Upper lobe of right lung (tissue), 1 donor: ENCODE data around the gene NTM. TPM values are rescaled to one million over a fixed set of nuclear protein-coding genes. Genes with fewer than 3 reads are reported as not detected.

ENCODE experiments used
- ATAC-seq: fragments of 200-7000 bp; cut with Tn5 transposase; one replicate; pipeline ENCODE4 v1.9.1; 2020; ENCODE audit warnings: mild to moderate bottlenecking, moderate library complexity
- DNase-seq: peaks from one replicate; pipeline ENCODE4 v3.0.0-alpha.2; 2020
- H3K27ac ChIP-seq: fragments of 200-600 bp; one replicate; pipeline ENCODE4 v1.8.0; 2022
- H3K27me3 ChIP-seq: fragments of 200-600 bp; one replicate; pipeline ENCODE4 v1.8.0; 2022; ENCODE audit warnings: mild to moderate bottlenecking
- H3K36me3 ChIP-seq: fragments of 200-600 bp; one replicate; pipeline ENCODE4 v1.8.0; 2022
- H3K4me1 ChIP-seq: fragments of 200-600 bp; one replicate; pipeline ENCODE4 v1.8.0; 2022
- H3K4me3 ChIP-seq: fragments of 200-600 bp; one replicate; pipeline ENCODE4 v1.8.0; 2022; ENCODE audit warnings: mild to moderate bottlenecking
- H3K9me3 ChIP-seq: fragments of 200-600 bp; one replicate; pipeline ENCODE4 v1.8.0; 2022
- intact Hi-C: fragments of 100-400 bp; cut with DNase I; formaldehyde crosslinking; loops from one replicate; pipeline ENCODE4 v1.11.0; 2022
- total RNA-seq: library from RNA; stranded (reverse); fragmentation: NEBNext Ultra II Directional; extraction: Animal tissue kit (Norgen Biotek cat#: 25700); gene quantifications from one replicate; pipeline ENCODE4 v1.2.1, GENCODE V29; 2021
- TF ChIP-seq, protein P1 (sequence below): fragments of 200-600 bp; IDR thresholded peaks from one replicate; pipeline ENCODE4 v1.8.0; 2022; ENCODE audit warnings: antibody characterized with exemption
- donor health status: DM: no; HTN: yes; CAD: no; lungs with severe emphysema.

Gene NTM
- total RNA-seq, 1 donor from 2014 or later, result 3.7 TPM

DNA sequence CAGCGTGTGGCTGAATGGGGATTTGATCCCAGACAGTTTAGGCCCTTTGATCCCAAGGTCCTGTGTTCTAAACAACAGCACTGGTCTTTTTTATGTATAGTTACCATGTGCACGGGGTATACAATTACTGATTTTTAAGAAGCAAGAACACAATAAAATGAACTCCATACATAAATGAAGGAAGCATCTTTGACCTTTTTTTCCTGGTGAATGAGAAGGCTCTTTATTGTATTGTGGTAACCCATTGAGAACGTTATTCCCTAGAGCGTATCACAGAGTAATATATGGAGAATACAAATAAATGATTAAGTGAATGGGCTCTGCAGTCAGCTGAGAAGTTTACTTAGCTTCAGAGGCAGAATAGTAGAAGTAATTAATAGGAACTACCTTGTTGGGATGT, 563.6 kb downstream of the NTM start:
- Histone ChIP-seq H3K27me3 (no peaks in the 10 kb centered on the region), H3K9me3 (no peaks in the 10 kb centered on the region), H3K4me3 (no peak overlapping the region), H3K27ac (no peak overlapping the region), H3K36me3 (no peaks in the 10 kb centered on the region), H3K4me1 (no peaks in the 10 kb centered on the region)
- intact Hi-C loops, result no loop called here
- DNase-seq (no peak), ATAC-seq (no peak)
- TF ChIP-seq, protein P1, sequence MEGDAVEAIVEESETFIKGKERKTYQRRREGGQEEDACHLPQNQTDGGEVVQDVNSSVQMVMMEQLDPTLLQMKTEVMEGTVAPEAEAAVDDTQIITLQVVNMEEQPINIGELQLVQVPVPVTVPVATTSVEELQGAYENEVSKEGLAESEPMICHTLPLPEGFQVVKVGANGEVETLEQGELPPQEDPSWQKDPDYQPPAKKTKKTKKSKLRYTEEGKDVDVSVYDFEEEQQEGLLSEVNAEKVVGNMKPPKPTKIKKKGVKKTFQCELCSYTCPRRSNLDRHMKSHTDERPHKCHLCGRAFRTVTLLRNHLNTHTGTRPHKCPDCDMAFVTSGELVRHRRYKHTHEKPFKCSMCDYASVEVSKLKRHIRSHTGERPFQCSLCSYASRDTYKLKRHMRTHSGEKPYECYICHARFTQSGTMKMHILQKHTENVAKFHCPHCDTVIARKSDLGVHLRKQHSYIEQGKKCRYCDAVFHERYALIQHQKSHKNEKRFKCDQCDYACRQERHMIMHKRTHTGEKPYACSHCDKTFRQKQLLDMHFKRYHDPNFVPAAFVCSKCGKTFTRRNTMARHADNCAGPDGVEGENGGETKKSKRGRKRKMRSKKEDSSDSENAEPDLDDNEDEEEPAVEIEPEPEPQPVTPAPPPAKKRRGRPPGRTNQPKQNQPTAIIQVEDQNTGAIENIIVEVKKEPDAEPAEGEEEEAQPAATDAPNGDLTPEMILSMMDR, result no peak

- Histone ChIP-seq H3K4me1 (no peaks in the 10 kb centered on the region), H3K36me3 (no peaks in the 10 kb centered on the region), H3K4me3 (no peak overlapping the region), H3K9me3 (no peaks in the 10 kb centered on the region), H3K27me3 (no peaks in the 10 kb centered on the region), H3K27ac (no peak overlapping the region)
- peak; percentile 72 for DNase-seq
- intact Hi-C loops, result no loop called here
- TF ChIP-seq, protein P1, result no peak
- ATAC-seq, result peak; percentile 90
These were observed 567.9 kb downstream of the NTM start for GRCh38 chr11:131938351-131938751.

DNA sequence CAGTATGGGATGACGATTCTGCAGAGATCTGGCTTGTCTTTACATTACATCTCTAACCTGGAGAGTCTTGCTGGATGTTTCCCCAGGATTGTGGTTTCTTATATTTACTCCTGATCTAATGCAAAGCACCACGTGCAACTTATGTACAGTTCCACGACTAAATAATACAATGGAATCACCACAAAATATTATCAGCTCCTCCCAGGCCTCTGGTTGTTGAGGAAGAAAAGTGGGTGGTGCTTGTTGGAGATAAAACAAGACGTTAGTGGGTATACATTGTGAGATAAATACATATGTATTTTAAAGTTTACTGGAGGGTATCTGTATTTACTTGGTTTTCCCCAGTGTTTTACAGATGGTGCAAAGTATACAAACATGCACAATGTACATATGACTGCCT, 569.7 kb downstream of the NTM start:
- Histone ChIP-seq H3K27me3 (no peaks in the 10 kb centered on the region), H3K36me3 (no peaks in the 10 kb centered on the region), H3K9me3 (no peaks in the 10 kb centered on the region), H3K4me3 (no peak overlapping the region), H3K4me1 (no peaks in the 10 kb centered on the region), H3K27ac (no peak overlapping the region)
- intact Hi-C loops, result no loop called here
- ATAC-seq (no peak), DNase-seq (no peak)
- TF ChIP-seq, protein P1, result no peak

DNA sequence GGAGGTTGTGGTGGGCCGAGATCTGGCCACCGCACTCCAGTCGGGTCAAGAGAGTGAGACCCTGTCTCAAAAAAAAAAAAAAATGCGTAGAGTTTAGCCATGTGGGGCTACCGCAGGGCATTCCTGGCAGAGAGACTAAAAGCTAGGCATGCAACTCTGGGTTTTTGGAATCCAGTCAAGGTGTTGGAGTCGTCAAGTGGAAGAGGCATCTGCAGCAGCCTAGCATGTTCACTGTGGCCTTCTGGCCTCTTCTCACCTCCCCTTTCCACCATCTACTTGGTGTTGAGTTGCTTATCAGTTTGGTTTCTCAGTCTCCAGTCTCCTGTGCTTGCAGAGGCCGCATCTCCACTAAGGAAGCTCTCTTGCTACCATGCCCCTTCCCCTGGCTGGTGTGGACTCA, 572.5 kb downstream of the NTM start:
- intact Hi-C loops, result no loop called here
- DNase-seq, result no peak
- no peaks in the 10 kb centered on the region for H3K36me3 ChIP-seq
- H3K9me3 ChIP-seq, result no peaks in the 10 kb centered on the region
- ATAC-seq, result no peak
- TF ChIP-seq, protein P1, result no peak
- H3K4me1 ChIP-seq, result no peaks in the 10 kb centered on the region
- no peaks in the 10 kb centered on the region for H3K27me3 ChIP-seq
- no peak overlapping the region for H3K27ac ChIP-seq
- no peak overlapping the region for H3K4me3 ChIP-seq

- Histone ChIP-seq H3K4me3 (no peak overlapping the region), H3K9me3 (no peaks in the 10 kb centered on the region), H3K36me3 (no peaks in the 10 kb centered on the region), H3K27ac (no peak overlapping the region), H3K27me3 (no peaks in the 10 kb centered on the region), H3K4me1 (no peaks in the 10 kb centered on the region)
- TF ChIP-seq, protein P1, result no peak
- intact Hi-C loops, result no loop called here
- DNase-seq (no peak), ATAC-seq (no peak)
These were observed 572.9 kb downstream of the NTM start for GRCh38 chr11:131943295-131943694.

DNA sequence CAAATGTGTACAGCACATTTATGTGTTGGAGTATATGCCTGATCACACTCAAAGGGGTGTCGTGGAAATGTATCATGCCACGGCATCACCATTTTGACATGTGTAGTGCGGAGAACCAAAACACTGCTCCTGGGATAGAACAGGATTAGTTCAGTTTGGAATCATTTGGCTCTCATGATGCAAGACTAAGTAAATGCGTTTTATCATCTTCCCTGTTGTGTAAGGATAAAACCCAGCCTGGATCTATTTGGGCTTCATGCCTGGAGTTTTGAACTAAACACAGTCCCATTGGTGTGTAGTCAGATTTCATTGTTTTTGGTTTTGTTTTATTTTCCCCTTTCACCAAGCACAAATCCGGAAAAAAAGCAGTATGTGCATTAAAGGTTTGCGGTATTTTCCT, 574.3 kb downstream of the NTM start:
- intact Hi-C loops, result no loop called here
- Histone ChIP-seq H3K27me3 (no peaks in the 10 kb centered on the region), H3K9me3 (no peaks in the 10 kb centered on the region), H3K27ac (no peak overlapping the region), H3K4me1 (no peaks in the 10 kb centered on the region), H3K4me3 (no peak overlapping the region), H3K36me3 (no peaks in the 10 kb centered on the region)
- ATAC-seq (no peak), DNase-seq (no peak)
- TF ChIP-seq, protein P1, result no peak
